Retinal pigment epithelial cell (primary cell): ENCODE data around the gene ANAPC4.

Source experiments
- DNase-seq: peaks from one replicate; pipeline ENCODE4 v3.0.0-alpha.2; 2010; ENCODE audit warnings: low read depth
- H3K4me3 ChIP-seq: 2 replicates; pipeline ENCODE4 v1.5.1; 2011; ENCODE audit warnings: mild to moderate bottlenecking, low read length, control low read depth, moderate library complexity
- TF ChIP-seq, protein P1 (sequence below): conservative IDR thresholded peaks from 2 replicates; pipeline ENCODE4 v1.5.1; 2011; ENCODE audit warnings: low read depth, low read length, control low read depth, inconsistent platforms

The ANAPC4 gene

DNA sequence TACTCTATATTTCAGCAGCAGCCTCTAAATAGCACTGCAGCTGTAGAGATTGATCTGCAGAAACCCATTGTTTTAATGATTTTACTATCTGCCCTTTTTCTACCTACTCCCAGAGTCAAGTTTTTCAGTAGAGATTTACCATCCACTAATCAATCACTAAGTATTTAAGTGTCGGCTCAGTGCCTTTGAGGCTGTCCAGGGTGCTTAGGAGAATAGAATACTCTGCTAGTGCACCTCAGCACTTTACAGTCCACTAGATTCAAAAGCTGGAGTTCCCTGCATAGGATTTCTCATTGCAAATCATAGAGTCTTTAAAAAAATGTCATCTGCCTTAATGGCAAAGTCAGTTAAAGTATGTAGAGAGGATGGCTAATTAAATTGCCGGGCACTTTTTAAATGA, 29.6 kb upstream of the ANAPC4 start:
- TF ChIP-seq, protein P1, sequence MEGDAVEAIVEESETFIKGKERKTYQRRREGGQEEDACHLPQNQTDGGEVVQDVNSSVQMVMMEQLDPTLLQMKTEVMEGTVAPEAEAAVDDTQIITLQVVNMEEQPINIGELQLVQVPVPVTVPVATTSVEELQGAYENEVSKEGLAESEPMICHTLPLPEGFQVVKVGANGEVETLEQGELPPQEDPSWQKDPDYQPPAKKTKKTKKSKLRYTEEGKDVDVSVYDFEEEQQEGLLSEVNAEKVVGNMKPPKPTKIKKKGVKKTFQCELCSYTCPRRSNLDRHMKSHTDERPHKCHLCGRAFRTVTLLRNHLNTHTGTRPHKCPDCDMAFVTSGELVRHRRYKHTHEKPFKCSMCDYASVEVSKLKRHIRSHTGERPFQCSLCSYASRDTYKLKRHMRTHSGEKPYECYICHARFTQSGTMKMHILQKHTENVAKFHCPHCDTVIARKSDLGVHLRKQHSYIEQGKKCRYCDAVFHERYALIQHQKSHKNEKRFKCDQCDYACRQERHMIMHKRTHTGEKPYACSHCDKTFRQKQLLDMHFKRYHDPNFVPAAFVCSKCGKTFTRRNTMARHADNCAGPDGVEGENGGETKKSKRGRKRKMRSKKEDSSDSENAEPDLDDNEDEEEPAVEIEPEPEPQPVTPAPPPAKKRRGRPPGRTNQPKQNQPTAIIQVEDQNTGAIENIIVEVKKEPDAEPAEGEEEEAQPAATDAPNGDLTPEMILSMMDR, result no peak
- no peak for DNase-seq
- H3K4me3 ChIP-seq, result no peak overlapping the region

DNA sequence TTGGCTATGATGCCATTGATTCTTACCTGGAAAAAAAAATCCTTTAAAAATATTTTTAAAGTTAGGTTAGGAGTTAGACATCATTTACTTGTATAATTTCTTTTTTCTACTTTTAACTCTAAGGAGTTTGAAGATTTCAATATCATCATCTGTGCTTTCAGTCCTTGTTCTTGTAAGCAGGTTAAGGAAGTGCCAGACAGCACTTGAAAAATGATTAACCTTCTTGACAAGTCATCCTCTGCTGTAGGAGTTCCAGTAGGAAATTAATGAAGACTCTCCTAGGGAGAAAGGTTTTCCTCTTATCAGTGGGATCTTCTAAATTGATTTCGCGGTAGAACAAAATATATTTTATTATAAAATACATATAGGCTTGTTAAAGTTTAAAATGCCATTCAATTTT, 29.1 kb upstream of the ANAPC4 start:
- TF ChIP-seq, protein P1, result no peak

DNA sequence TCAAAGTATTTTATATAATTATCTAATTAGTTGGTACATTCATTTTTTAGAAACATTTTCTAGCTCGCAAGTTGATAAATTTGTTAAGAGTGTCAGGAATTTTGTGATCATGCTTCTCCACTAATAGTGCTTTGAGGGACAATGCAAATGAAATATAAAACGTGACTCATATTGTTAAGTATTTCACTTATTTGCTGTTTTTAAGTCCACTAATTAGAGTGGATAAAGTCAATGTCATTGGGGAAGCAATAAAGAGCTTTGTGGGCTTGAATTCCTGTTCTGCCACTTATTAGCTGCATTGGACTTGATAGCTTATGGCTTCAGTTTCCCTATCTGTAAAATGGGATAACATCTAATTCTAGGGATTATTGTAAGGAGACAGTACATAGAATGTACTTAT, 26.5 kb upstream of the ANAPC4 start:
- no peak overlapping the region for H3K4me3 ChIP-seq
- TF ChIP-seq, protein P1, result no peak
- peak; percentile 42 for DNase-seq

More for the DNA sequence above, 29.1 kb upstream of the ANAPC4 start:
- DNase-seq, result no peak
- H3K4me3 ChIP-seq, result no peak overlapping the region

DNA sequence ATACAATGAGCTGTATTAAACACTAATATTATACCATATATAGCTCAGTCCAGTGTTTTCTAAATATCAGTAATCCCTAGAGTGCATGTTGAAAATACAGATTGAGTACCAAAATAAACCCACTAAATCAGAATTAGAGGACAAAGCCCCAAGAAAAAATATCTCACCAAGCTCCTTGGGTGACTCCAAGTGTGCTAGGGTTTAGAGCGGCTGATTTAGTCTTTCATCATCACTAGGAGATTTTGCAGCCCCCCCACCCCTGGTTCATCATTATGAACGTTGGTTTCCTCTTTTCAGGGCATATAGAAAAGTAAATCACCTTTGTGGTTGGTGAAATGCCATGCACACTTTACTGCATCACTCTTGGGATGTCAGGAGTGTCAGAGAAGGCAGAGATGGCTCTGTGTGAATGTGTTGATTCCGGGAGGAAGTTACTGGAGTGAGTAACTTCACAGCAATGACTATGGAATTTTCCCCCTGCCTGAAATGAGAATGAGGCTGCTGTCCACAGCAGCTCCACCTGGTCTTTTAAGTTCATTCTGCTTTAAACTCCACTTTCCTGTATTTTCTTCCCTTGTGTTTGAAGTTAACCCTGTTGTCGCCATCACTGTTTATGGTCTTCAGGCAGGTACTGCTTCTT, 25.2 kb upstream of the ANAPC4 start:
- H3K4me3 ChIP-seq, result no peak overlapping the region
- DNase-seq, result peak; percentile 15
- TF ChIP-seq, protein P1, result no peak

DNA sequence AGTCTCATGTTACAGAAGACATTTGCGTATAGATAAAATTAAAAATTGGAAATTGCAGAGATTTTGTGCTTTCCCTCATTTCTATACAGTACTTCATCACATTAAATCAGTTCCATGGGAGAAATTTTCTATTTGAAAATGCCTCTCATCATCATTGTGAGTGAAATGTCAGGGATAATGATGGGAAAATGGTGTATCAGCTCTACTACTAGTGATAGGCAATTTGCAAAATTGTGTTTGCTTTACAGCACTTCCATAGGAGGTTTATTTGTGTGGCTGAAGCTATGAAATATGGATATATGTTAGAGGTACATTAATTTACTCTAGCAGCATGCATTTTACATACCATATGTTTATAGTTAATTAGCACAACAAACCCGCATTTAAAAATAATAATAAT, 21.0 kb upstream of the ANAPC4 start:
- TF ChIP-seq, protein P1, result no peak
- no peak for DNase-seq

DNA sequence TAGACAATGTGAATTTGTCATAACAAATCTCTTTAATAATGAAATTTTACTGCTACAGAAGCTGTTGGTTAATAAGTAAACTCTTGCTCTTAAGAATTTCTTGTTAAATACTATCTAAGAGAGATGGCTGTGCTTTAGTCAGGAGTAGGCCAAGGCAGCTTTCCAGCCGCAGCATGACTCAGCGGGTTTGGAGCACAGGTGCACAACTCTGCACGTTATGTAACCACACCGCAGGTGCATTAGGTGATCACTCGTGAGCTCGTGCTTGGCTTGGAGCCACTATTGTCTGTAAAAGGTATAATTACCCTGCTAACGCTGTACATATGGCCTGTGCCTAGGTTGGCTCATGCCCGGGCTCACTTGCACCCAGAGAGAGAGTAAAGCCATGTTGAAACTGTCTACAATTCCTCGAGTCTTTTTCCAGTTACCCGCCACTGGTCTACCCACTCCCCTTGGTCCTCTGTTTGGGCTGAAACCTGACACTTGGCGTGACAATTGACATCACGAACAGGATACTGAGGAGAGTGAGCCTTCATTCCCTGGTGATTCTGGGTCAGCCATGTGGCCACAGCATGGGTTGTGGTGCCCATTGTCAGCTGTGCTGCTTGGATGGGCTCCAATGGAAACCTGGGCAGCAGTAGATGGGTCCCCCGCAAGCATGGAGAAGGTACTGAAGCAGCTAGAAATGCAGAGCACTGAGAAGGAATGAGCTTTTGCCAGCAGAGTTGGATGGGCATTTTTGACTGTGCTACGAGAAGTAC, 18.4 kb upstream of the ANAPC4 start:
- no peak for DNase-seq
- TF ChIP-seq, protein P1, result no peak
- H3K4me3 ChIP-seq, result no peak overlapping the region

More for the DNA sequence above, 21.0 kb upstream of the ANAPC4 start:
- no peak overlapping the region for H3K4me3 ChIP-seq

DNA sequence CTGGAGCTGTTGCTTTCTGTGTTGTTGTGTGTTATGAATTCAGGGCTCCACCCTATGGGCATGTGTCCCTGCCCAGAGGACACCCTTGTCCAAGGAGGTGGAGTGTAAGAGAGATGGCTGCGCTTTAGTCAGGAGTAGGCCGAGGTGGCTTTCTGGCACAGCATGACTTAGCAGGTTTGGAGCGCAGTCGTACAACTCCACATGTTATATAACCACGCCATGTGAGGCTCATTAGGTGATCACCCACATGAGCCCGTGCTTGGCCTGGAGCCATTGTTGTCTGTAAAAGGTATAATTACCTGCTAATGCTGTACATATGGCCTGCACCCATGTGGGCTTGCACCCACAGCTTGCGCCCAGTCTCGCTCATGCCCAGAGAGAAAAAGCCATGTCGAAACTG, 15.8 kb upstream of the ANAPC4 start:
- no peak overlapping the region for H3K4me3 ChIP-seq
- TF ChIP-seq, protein P1, result no peak
- DNase-seq, result no peak
